Stomach (tissue), 4 donors: ENCODE measurements around the gene DNAH17.

ENCODE experiments used
- CTCF ChIP-seq, 7 experiments: fragments of 450-650 bp in 4 of 7; fragments of 200-600 bp in 3 of 7; sonication (generic) in 3 of 7; IDR thresholded peaks; one replicate each; pipeline ENCODE4 v1.5.1; 2016 to 2019; ENCODE audit warnings: antibody characterized with exemption in 7 of 7, control low read depth in 2 of 7, mild to moderate bottlenecking in 1 of 7
- EP300 ChIP-seq: sonication (generic); formaldehyde crosslinking; IDR thresholded peaks from one replicate; pipeline ENCODE4 v1.6.1; 2017; ENCODE audit warnings: antibody characterized with exemption
- POLR2A ChIP-seq, 4 donors: fragments of 450-650 bp; IDR thresholded peaks; one replicate each; pipeline ENCODE4 v1.6.1; 2016; ENCODE audit warnings: antibody characterized with exemption in 4 of 4, control low read depth in 2 of 4, mild to moderate bottlenecking in 1 of 4, moderate library complexity in 1 of 4
- POLR2AphosphoS5 ChIP-seq, 3 donors: sonication (generic); formaldehyde crosslinking; IDR thresholded peaks; one replicate each; pipeline ENCODE4 v1.6.1; 2016; ENCODE audit warnings: antibody characterized with exemption in 3 of 3

- TF ChIP-seq POLR2A (IDR thresholded peaks at IDR 0.05) (no peak), CTCF (IDR thresholded peaks at IDR 0.05) (no peak), EP300 (no peak), POLR2AphosphoS5 (IDR thresholded peaks at IDR 0.05) (no peak)
These were observed 74.5 kb downstream of the DNAH17 start for GRCh38 chr17:78502611-78503148.
